GM21717 (cell line): Measurements from ENCODE around the gene TEX261.
"Not testable (repeated sequence)": the region's sequence is repeated elsewhere in the genome, so short reads cannot be mapped to it uniquely, and the experiment has no call there.

Experiments used
- ATAC-seq: cut with Tn5 transposase; IDR thresholded peaks from one replicate; pipeline ENCODE4 v1.9.1; 2021; ENCODE audit warnings: mild to moderate bottlenecking, moderate library complexity; ENCODE audit not compliant: unreplicated experiment

Gene TEX261

DNA sequence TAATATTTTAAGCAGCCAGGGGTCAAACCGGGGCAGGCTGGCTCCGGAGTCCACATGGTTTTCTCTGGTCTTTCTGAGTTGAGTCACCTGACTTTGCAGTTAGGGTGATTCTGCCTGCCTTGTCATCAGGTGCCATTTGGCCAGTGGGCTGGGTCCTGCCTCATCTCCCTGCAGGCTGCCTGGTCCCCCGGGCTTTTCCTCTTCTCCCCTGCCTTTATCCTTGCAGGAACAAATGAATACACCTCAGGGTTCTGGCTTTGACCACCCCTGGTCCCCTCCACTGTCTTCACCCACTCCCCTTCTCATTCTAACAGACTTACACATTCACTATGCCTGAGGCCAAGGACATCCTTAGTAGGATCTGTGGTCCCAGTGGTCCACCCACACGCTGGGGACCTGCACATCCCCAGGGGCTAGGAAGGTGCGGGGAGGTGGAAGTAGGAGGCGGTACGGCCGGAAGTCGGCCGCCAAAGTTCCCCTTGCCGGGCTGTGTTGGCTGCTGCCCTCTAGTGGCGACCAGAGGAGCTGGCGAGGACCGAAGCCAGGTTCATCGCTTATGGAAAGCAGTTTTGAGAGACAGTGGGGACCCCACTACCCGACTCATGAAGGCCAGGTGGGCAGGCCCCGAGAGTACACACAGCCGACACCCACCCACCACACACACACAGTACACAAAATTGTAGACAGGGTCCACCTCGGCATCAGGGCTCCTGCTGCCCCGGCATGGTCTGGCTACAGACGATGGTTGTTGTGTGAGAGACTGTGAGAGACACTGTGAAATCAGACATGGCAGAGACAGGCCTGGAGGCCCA is 6.3 kb upstream of the TEX261 start:
- peak; percentile 91 for ATAC-seq

DNA sequence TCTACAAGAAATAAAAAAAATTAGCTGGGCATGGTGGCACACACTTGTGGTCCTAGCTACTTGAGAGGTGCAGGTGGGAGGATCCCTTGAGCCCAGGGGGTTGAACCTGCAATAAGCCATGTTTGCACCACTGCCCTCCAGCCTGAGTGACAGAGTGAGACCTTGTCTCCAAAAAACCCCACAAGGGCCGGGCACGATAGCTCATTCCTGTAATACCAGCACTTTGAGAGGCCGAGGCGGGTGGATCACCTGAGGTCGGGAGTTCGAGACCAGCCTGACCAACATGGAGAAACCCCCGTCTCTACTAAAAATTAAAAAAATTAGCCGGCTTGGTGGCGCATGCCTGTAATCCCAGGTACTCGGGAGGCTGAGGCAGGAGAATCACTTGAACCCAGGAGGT is 5.3 kb upstream of the TEX261 start:
- not testable (repeated sequence) for ATAC-seq

DNA sequence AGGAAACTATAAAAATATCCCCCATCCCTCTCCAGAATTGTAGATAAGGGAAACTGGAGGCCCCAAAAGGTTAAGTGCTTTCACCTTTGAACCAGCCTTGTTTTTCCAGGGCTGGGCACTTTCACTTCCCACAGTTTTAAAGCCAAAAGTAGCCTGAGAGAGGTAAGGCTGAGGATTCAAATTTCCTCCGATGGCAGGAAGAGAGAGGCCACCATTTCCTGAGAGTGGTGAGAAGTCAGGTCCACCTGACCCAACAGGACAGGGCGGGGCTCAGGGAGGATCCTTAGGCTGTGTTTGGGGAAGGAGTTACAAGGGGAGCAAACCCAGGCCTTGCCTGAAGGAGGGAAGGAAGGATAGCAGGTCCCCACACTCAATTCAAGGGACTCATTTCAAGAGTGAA is 4.7 kb upstream of the TEX261 start:
- no peak for ATAC-seq

DNA sequence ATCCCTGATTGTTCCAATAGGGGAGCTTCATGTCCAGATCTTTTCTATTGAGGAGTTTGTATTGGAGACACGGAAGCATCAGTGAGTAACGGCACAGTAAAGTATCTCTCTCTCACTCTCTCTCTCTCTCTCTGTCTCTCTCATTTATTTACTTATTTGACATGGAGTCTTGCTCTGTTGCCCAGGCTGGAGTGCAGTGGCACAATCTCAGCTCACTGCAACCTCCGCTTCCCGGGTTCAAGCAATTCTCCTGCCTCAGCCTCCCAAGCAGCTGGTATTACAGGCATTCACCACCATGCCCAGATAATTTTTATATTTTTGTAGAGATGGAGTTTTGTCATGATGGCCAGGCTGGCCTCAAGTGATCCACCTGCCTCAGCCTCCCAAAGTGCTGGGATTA is 4.2 kb upstream of the TEX261 start:
- not testable (repeated sequence) for ATAC-seq

DNA sequence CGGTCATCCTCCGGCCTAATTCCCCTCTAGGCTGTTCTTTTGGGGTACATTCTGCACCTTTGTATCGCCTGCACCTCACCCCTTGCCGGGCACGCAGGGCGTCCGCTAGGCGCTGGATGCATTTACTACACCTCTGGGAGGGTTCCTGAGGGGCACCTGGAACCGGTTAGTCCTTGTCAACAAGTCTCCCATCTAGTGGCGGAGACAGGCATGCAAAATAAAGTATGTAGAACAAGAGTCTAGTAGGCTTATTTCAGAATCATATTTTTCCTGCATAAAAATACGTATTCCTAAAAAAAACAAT is 705 bp upstream of the TEX261 start:
- peak; percentile 41 for ATAC-seq

DNA sequence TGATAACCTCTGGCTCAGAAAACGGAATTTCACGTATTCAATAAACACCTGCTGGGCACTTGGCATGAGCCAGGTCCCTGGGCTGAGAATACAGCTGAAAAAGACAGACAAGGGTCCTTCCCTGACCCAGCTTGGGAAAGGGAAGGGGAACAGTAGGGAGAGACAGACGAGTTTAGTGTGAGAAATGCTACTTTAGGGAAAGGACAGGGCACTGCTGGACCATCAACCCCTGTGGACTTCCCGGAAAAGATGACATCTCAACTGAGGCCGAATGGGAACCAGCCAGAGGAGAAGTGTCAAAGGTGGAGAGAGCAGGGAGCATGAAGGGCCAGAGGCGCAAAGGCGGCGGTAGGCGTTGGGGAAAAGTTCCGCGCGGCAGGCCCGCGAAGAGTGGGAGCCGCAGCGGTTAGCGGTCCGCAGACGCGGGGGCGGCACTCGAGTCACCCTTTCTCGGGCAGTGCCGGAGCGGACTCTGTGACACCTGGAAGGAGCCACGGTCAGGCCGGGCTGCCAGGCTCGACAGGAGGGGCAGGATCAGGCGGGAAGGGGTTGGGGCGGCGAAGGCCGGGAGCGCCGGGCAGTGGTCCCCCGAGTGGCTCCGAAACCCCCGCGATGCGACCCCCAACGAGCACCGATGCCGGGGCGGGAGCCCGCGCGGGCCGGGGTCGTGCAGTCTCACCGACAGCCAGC is 519 bp downstream of the TEX261 start:
- peak; percentile 21 for ATAC-seq

DNA sequence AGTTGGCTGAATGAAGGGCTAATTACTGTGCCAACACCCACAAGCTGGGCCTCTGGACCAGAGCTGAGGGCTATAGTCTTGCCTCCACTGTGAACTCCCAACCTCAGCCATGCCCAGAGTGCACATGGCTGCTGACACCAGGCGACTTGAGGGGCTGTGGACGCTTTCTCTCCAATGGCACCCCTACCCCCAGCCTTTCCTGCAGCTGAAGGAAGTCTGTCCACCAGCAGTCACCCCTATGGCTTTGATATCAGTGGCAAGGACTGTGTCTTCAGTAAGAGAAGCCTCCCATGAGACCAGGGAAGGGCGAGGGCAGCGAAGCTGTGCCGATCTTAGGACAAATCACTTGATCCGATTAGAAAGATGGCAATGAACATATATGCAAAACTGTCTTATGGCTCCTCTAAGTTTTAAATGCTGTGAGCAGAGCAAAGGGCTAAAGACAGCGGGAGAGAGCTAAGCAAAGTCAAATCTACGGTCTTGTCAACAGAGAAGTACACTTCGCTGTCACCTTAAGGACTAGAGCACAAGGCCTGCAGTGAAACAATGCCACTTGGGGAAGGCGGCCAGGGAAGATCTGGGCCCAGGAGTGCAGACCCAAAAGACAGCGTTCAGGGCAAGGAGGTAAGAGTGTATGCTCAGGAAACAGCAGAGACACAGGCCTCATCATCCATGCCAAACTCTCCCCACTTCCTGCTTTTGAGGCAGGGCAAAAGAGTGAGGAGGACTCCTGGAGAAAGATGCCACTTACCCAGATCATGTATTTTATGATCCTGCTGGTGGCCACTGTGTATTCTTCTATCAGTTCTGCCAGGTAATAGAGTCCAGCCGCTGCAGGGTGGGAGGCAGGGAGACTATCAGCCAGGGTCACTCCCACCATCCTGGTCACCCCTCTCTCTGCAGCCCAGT is 1.5 kb downstream of the TEX261 start:
- ATAC-seq = no peak

DNA sequence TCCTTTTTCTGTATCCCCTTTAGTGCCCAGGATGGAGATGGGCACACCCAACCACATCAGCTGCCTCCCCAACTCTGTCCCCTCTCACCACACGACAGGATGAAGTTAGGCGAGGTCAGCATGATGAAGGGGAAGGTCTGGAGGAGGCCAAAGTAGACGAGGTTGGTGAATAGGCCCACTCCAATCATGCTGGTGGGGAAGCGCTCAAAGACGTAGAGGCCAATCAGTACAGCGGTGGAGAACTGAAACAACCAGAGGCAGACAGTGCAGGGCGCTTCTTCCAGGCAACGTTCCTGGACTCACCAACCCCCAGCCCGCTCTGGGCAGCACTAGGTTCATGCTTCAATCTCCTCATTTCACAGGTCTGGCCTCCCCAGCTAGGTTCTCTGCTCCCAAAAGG is 2.9 kb downstream of the TEX261 start:
- ATAC-seq = no peak

DNA sequence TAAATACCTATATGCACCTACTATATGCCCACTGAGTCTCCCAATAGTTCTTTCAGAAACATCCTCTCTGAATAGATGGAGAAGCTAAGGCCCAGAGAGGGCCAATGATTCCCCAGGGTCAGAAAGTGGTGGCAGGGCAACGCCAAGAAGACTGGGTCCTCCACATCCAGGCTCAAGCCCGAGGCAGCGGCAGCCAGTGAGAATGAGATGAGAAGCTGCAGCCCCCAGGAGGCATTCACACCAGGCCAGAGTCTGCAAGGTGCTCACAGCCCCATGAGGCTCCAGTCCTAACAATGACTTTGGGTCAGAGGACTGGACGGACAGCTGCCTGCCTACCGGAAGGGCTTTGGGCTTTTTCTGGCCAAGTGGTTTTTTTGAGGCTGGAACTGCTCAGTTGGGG is 3.5 kb downstream of the TEX261 start:
- ATAC-seq = no peak

DNA sequence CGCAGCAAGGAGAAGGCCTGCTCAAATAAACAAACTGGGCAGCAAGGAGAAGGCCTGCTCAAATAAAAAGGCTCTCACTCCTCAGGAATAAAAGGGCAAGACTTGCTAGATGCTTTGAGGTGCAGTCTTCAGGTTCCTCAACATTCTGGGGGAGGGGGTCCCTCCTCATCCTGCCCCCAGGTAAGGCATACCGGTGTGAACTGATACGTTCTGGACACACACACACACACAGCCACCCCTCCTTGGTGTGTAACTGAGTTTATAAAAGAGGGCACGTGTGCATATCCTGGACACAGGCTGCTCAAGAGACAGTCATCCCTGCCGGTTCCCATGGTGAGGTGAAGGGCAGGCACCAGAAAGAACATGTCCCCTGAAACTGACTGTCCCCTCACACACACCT is 4.5 kb downstream of the TEX261 start:
- no peak for ATAC-seq

DNA sequence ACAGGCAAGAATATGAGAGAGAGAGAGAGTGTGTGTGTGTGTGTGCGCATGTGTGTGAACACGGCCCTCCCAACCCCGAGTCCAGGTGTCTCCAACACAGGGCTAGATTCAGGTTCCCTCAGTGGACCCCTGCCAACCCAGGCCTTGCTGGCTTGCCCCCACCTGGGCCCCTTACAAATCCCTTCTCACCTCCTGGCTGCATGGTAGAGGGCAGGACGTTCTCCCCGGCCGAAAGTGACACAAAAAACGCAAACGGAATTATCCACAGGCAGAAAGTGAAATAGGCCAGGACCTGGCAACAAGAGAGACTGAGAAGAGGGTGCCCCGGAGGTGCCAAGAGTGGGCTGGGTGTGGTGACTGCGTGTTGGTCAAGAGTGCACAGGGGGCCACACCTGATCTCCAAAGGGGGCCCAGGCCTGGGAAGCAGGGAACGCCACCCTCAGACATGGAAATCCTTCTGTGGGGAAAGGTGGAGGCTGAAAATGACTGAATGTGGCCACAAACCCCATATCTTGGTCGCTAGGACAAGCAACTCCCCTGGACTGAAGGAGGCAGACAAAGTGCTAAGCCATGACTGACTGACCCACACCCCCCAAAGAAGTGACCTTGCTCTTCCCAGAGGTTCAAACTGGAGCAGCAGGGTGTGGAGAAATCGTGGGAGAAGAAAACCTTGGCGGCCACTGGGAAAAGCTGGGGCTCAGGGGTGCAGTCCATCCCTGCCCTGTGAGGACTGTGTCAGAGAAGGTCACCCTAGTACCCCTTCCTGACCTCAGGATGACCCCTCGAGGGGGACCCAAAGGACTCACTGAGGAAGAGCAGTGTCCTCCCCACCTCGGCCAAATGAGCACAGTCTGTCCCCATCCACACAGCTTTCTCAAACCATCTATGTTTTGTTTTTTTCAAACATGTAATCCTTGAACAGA is 5.7 kb downstream of the TEX261 start:
- ATAC-seq = no peak

DNA sequence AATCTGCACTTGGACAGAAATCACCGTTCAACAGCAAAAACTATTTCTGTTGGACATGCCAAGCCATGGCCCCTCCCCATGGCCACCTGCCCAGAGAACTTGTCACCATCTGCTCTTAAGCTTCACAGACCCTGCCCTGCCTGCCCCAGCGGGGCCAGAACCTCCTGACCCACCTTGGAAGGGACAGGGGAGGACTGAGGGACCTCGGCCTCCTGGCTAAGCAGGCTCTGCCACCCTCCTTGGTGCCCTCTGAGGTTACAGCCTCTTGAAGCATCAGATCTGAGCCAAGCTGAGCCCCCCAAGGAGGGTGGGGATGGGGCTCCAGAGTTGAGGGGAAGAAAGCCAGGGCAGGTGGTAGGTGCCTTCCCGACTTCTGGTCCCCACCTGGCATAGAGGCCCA is 6.5 kb downstream of the TEX261 start:
- ATAC-seq = no peak

DNA sequence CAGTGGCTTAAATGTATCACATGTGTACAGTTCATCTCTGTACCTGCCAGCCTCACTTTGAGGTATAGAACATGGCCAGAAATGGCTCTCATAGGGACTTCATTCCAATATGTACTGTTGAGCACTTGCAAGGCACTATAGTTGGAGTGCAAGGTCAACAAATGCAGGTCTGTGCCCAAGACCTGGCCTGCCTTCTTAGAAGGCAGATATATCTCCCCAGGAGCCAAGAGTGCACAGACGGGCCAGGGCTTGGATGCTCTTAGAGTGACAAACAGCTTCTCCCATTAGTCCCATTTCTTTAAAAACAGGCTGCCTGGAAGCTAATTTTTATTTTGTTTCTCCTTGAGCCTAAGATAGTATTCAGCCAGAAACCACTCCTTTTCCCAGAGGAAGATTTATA is 7.3 kb downstream of the TEX261 start:
- no peak for ATAC-seq

DNA sequence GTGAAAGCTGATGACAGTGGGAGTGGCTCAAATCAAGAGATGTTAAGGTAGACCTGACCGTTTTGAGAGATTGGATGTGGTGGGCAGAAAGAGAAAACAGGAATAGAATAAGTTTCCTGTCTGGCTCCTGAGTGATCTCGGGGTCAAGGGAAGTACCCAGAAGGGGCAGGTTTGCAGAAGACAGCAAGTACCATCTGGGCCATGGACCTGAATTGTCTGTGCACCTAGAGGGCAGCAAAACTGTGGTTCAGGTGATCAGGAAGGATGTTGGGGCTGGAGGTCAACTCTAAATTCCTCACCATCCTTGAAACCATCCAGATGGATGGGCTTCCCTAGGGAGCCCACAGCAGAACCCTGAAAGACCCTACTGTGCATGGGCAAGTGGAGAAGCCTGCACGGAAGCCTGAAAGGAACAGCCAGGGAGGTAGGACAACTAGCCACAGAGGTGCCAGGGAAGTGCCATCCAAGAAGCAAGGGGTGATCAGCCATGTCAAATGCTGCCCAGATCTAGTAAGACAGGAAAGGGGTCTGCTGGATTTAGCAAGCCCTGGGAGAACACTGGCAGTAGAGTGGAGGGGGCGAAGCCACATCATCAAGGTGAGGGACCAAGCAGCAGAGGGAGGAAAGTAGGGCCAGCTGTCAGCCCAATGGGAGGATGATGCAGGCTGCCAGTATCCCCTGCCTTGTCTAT is 8.0 kb downstream of the TEX261 start:
- ATAC-seq = no peak

DNA sequence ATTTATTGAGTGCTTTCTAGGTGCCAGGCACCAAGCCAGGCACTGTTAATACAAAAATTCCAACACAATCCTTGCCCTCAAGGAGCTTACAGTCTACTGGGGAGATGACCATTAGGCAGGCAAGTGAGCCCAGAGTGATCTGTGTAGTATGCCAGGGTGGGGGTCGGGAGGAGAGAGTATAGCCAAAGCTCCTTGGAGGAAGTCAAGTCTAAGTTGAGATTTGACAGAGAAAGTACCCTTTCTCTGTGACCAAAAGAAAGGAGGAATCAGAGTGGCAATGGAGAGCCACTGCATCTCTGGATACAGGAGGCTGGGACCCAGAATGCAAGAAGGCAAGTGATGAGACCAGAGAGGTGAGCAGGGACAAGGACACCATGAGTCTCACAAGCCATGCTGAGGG is 8.7 kb downstream of the TEX261 start:
- no peak for ATAC-seq

DNA sequence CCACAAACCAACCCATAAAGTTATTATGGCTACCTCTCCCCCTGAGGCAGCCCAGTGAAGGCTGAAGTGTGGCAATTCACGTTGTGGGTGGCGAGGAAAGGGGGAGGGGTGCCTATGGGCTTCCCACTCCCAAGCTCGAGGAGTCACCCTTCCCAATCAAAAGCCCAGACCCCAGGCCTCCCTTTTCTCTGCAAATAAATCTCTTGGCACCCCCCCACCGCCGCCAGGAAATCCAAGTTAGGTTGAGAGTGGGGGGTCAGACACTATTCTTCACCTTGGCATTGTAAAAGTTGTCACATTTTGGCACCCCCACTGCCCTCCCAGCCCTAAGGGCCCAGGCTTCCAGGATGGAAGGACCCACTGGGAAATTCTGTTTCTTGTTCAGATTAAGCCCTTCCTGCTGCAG is 9.4 kb downstream of the TEX261 start:
- ATAC-seq = no peak

DNA sequence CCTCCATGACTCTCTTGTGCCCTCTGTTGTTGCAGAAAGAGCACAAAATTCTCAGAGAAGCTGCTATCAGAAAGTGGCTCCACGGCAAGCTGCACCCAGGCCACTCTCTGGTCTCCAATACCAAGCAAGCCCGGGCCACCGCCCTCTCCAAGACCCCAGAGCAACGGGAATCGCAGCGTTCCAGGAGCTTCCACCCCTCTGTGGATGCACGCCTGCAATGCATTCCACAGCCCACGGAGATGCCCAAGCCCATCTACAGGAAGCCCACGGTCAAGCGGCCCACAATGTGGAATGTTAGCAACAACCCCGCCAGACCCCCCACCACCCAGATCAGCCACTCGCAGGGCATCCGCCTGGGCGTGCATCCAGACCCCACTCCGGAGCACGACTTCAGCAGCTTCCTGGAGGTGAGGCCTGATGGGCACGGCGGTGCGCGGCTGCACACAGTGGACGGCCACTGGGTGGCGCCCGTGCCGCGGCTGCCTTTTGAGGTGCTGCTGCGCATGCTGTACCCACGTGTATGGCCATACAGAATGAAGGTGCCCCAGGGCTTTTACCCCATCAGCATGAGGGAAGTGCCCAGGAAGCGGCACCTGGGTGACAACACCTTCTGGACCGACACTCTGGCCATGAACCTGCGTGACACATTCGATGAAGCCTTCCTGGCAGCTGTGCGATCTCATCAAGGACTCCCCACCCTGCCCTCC is 9.9 kb downstream of the TEX261 start:
- peak; percentile 76 for ATAC-seq

DNA sequence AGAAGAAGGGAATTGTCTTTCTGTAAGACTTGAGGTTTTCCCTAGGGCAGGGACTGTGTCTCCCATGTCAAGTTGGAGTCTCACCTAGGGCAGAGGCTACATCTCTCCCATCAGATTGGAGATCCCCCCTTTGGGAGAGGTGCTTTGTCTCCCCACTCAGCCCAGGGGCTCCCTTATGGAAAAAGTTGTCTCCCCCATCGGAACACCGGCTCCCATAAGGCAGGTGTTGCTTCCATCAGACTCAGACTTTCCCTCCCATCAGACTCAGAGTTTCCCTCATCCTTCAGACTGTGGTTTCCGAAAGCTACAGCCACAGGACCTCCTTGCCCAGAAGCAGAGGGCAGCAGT is 10.5 kb downstream of the TEX261 start:
- no peak for ATAC-seq

DNA sequence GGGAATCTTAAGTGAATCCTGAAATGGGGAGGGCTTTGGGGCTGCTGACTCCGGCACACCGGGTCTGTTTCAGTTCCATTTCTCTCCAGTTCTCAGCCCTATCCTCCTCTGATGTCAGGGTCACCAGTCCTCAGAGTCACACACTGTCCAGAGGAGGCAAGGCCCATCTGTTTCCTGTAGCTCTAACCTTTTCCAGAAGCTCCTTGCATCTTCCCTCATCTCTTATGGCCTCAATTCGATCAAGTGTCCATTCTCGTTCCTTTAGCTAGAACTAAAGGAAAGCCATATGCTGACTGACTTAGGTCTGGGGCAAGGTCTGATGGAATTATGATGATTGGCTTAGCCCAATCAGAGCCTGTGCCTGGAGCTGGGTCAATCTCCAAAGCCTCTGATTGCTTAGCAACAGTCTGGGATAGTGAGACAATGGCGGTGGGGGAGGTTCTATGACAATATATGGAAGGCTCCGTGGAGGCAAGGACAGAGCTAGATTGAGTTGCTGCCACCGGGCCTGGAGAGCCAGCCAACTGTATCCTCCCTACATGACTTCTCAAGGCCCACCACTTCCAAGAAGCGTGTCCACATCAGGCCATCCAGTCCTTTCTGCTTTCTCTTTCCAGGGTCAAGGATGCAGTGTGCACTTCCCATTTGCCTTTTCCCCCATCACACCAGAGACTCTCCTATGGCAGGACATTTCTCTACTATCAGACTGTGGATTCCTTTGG is 11.0 kb downstream of the TEX261 start:
- ATAC-seq = no peak
